Testis (tissue), 2 donors: ENCODE measurements around the gene ZNF524.

ENCODE experiments used
- POLR2A ChIP-seq: fragments of 450-650 bp; IDR thresholded peaks from one replicate; pipeline ENCODE4 v1.6.1; 2017; ENCODE audit warnings: antibody characterized with exemption, mild to moderate bottlenecking, moderate library complexity
- TF ChIP-seq, protein P1 (sequence below), 3 experiments: fragments of 450-650 bp in 2 of 3; fragments of 200-600 bp in 1 of 3; sonication (generic) in 1 of 3; IDR thresholded peaks; one replicate each; pipeline ENCODE4 v1.5.1; 2016 to 2019; ENCODE audit warnings: antibody characterized with exemption in 3 of 3, mild to moderate bottlenecking in 2 of 3, moderate library complexity in 1 of 3

DNA sequence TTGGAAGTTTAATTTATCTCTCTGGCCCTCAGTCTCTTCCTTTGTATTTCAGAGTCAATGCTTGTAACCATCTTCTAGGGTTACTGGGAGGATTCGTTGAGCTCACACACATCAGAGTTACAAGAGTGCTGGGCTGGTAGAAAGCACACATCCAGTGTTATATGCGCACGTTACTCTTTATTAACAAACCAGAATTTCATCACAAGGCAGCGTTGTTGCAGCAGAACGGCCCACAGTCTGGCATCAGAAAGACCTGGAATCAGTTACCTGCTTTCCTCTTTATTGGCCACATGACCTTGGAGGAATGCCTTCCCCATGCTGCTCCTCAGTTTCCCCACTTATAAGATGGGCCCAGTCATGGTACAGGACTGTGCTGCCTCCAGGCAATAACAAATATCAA is 9.2 kb downstream of the ZNF524 start:
- TF ChIP-seq, protein P1, sequence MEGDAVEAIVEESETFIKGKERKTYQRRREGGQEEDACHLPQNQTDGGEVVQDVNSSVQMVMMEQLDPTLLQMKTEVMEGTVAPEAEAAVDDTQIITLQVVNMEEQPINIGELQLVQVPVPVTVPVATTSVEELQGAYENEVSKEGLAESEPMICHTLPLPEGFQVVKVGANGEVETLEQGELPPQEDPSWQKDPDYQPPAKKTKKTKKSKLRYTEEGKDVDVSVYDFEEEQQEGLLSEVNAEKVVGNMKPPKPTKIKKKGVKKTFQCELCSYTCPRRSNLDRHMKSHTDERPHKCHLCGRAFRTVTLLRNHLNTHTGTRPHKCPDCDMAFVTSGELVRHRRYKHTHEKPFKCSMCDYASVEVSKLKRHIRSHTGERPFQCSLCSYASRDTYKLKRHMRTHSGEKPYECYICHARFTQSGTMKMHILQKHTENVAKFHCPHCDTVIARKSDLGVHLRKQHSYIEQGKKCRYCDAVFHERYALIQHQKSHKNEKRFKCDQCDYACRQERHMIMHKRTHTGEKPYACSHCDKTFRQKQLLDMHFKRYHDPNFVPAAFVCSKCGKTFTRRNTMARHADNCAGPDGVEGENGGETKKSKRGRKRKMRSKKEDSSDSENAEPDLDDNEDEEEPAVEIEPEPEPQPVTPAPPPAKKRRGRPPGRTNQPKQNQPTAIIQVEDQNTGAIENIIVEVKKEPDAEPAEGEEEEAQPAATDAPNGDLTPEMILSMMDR (IDR thresholded peaks at IDR 0.05), result no peak
- no peak for TF ChIP-seq POLR2A
